ENCODE measurements around the gene TLK1. TPM values are rescaled to one million over a fixed set of nuclear protein-coding genes. Genes with fewer than 3 reads are reported as not detected.

Gene TLK1
- total RNA-seq, 2 donors from 2014 or later: 27.8 to 62.4 TPM

DNA sequence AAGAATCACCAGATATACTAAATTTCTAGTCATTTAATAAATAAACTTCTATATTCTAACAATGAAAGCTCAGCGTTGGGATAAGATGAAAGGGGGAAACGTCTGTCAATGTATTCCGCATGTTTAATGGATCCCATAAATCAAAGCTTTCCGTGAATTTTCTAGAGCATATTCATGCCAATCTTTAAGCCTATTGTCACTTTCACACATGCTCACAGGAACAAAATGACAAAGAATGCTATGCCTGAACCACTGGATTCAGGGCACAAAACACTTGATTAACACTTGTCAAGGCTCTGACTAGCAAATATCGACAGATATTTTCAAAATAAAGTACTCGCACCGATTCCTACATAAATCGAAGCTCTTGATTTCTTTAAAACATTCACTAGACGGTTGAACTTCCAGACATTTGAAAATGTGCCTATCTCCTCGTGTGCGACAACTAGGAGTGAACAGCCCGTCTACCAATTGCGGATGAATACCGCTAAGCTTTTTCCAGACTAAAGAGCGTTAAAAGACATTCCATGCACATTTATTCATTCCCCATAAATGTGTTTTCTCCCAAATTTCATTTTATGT lies 1.8 kb downstream of the TLK1 start:
- Histone ChIP-seq H3K9me3 (no peaks in the 10 kb centered on the region), H3K4me1 (ENCODE audit: control insufficient read depth in 1 of 2, low read depth in 2 of 2) (peaks cover 23 to 32% of the 10 kb centered on the region in 2 donors), H3K27me3 (replicated peaks; ENCODE audit: insufficient read depth) (no peaks in the 10 kb centered on the region), H3K27ac (peak overlapping the region; percentile 98), H3K36me3 (no peaks in the 10 kb centered on the region), H3K4me3 (peak overlapping the region; percentile 91)
- TF ChIP-seq, protein P1, sequence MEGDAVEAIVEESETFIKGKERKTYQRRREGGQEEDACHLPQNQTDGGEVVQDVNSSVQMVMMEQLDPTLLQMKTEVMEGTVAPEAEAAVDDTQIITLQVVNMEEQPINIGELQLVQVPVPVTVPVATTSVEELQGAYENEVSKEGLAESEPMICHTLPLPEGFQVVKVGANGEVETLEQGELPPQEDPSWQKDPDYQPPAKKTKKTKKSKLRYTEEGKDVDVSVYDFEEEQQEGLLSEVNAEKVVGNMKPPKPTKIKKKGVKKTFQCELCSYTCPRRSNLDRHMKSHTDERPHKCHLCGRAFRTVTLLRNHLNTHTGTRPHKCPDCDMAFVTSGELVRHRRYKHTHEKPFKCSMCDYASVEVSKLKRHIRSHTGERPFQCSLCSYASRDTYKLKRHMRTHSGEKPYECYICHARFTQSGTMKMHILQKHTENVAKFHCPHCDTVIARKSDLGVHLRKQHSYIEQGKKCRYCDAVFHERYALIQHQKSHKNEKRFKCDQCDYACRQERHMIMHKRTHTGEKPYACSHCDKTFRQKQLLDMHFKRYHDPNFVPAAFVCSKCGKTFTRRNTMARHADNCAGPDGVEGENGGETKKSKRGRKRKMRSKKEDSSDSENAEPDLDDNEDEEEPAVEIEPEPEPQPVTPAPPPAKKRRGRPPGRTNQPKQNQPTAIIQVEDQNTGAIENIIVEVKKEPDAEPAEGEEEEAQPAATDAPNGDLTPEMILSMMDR (IDR thresholded peaks at IDR 0.05): no peak
- DNase-seq (ENCODE audit: low spot score): no peak
- no peak for ATAC-seq (ENCODE audit: insufficient number of reproducible peaks, low FRiP score, low read depth)

- DNase-seq (ENCODE audit: low spot score): no peak
- H3K4me3 ChIP-seq: peak overlapping the region; percentile 91
- no peaks in the 10 kb centered on the region for H3K36me3 ChIP-seq
- no peaks in the 10 kb centered on the region for H3K9me3 ChIP-seq
- H3K27ac ChIP-seq: no peak overlapping the region
- H3K27me3 ChIP-seq (replicated peaks; ENCODE audit: insufficient read depth): no peaks in the 10 kb centered on the region
- no peak for ATAC-seq (ENCODE audit: insufficient number of reproducible peaks, low FRiP score, low read depth)
- TF ChIP-seq, protein P1 (IDR thresholded peaks at IDR 0.05): no peak
- H3K4me1 ChIP-seq (ENCODE audit: control insufficient read depth in 1 of 2, low read depth in 2 of 2): peaks cover 23 to 37% of the 10 kb centered on the region in 2 donors
These were observed 2.5 kb downstream of the TLK1 start for GRCh38 chr2:171158036-171158789.

DNA sequence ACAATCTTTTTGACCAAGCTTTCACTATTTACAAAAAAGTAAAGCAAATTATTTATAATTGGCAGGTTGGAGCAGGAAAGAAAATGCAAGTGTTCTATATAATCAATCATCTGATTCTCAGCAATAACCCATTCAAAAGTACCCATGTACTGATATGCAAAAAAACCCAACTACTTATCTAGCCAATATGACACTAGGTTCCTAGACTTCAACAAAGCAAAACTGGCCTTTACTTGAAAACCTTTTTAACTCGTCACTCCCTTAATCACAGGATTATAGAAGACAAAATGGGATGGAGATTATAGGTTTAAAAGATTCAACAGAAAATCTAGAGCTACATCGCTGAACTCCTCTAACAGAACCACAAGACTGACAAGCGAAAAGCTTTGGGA lies 3.6 kb downstream of the TLK1 start:
- Histone ChIP-seq H3K27me3 (replicated peaks; ENCODE audit: insufficient read depth) (no peaks in the 10 kb centered on the region), H3K9me3 (no peaks in the 10 kb centered on the region), H3K36me3 (no peaks in the 10 kb centered on the region), H3K4me3 (no peak overlapping the region), H3K27ac (no peak overlapping the region), H3K4me1 (ENCODE audit: control insufficient read depth in 1 of 2, low read depth in 2 of 2) (peaks cover 23 to 37% of the 10 kb centered on the region in 2 donors)
- no peak for DNase-seq (ENCODE audit: low spot score)
- TF ChIP-seq, protein P1 (IDR thresholded peaks at IDR 0.05): no peak
- ATAC-seq (ENCODE audit: insufficient number of reproducible peaks, low FRiP score, low read depth): no peak

DNA sequence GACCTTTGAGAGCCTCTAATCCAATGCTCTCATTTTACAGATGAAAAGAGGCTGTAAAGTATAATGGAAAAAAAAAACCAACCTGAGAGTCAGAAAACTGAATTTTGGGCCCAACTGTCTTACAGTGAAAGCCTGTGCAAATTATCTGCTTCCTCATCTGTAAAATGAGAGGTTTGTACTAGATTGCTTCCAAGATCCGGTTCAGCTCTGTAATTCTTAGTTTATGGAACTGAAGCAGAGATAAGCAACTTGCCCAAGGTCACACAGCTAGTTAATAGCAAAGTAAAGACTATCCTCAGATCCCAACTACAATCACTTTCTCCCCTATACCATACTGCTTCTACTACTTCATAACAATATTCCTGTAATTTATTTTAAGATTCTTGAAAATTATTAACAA lies 6.3 kb downstream of the TLK1 start:
- Histone ChIP-seq H3K27me3 (replicated peaks; ENCODE audit: insufficient read depth) (no peaks in the 10 kb centered on the region), H3K4me3 (no peak overlapping the region), H3K36me3 (no peaks in the 10 kb centered on the region), H3K9me3 (no peaks in the 10 kb centered on the region), H3K4me1 (ENCODE audit: control insufficient read depth in 1 of 2, low read depth in 2 of 2) (peaks cover 23 to 36% of the 10 kb centered on the region in 2 donors), H3K27ac (no peak overlapping the region)
- TF ChIP-seq, protein P1 (IDR thresholded peaks at IDR 0.05): no peak
- ATAC-seq (ENCODE audit: insufficient number of reproducible peaks, low FRiP score, low read depth) (no peak), DNase-seq (ENCODE audit: low spot score) (no peak)

- Histone ChIP-seq H3K36me3 (no peaks in the 10 kb centered on the region), H3K4me1 (ENCODE audit: control insufficient read depth in 1 of 2, low read depth in 2 of 2) (peaks cover 17 to 32% of the 10 kb centered on the region in 2 donors), H3K27me3 (replicated peaks; ENCODE audit: insufficient read depth) (no peaks in the 10 kb centered on the region), H3K4me3 (no peak overlapping the region), H3K9me3 (no peaks in the 10 kb centered on the region), H3K27ac (no peak overlapping the region)
- no peak for DNase-seq (ENCODE audit: low spot score)
- TF ChIP-seq, protein P1 (IDR thresholded peaks at IDR 0.05): no peak
- ATAC-seq (ENCODE audit: insufficient number of reproducible peaks, low FRiP score, low read depth): no peak
These were observed 9.9 kb downstream of the TLK1 start for GRCh38 chr2:171150694-171151285.
